ENCODE data around the gene ASCL2. TPM values are rescaled to one million over a fixed set of nuclear protein-coding genes. Genes with fewer than 3 reads are reported as not detected.

ASCL2 gene
- total and polyA plus RNA-seq, 7 experiments from 2014 or later: 0.32 to 2.1 (median 0.45) TPM; not detected in 3

- peaks cover 0 to 14% (median 10%) of the 10 kb centered on the region in 7 donors for H3K4me1 Mint-ChIP-seq
- Histone ChIP-seq H3K4me1 (ENCODE audit: control insufficient read depth in 2 of 2, insufficient read depth in 2 of 2, low read length in 2 of 2) (no peaks in the 10 kb centered on the region), H3K4me3 (ENCODE audit: low read length) (no peak overlapping the region), H3K9me3 (ENCODE audit: control insufficient read depth in 2 of 3, low read length in 3 of 3) (no peaks in the 10 kb centered on the region), H3K27ac (ENCODE audit: low read depth, low read length) (no peak overlapping the region), H3K36me3 (ENCODE audit: control insufficient read depth in 2 of 3, insufficient read depth in 3 of 3, low read length in 3 of 3) (peaks cover 0 to 5% (median 0%) of the 10 kb centered on the region in 3 experiments), H3K27me3 (ENCODE audit: control insufficient read depth in 2 of 2, insufficient read depth in 2 of 2, low read length in 2 of 2) (no peaks in the 10 kb centered on the region)
- intact Hi-C loops (cut with micrococcal nuclease): no loop called here
- peaks cover 0 to 11% (median 0%) of the 10 kb centered on the region in 5 donors for H3K36me3 Mint-ChIP-seq
- no peaks in the 10 kb centered on the region for H3K9me3 Mint-ChIP-seq
- no peak for DNase-seq
- CTCF ChIA-PET: interaction anchor here (0.6 to 2.7 kb wide), 2 partner anchors 11 to 561 kb away, joined by 3 to 9 read pairs; no protein-coding TSS in a partner anchor
- ATAC-seq: no peak
- H3K27ac Mint-ChIP-seq: peak overlapping the region in 1 of 9 donors; percentile 14
- H3K27me3 Mint-ChIP-seq: no peaks in the 10 kb centered on the region
- H3K4me3 Mint-ChIP-seq: no peak overlapping the region
- POLR2A ChIA-PET: interaction anchor here (0.6 to 1.1 kb wide), 3 partner anchors 15 to 1439 kb away, joined by 3 to 4 read pairs (median 3); partner anchors contain the start of genes C11orf21 and TSPAN32
Measured at GRCh38 chr11:2316169-2316962, 46.0 kb upstream of the ASCL2 start.

DNA sequence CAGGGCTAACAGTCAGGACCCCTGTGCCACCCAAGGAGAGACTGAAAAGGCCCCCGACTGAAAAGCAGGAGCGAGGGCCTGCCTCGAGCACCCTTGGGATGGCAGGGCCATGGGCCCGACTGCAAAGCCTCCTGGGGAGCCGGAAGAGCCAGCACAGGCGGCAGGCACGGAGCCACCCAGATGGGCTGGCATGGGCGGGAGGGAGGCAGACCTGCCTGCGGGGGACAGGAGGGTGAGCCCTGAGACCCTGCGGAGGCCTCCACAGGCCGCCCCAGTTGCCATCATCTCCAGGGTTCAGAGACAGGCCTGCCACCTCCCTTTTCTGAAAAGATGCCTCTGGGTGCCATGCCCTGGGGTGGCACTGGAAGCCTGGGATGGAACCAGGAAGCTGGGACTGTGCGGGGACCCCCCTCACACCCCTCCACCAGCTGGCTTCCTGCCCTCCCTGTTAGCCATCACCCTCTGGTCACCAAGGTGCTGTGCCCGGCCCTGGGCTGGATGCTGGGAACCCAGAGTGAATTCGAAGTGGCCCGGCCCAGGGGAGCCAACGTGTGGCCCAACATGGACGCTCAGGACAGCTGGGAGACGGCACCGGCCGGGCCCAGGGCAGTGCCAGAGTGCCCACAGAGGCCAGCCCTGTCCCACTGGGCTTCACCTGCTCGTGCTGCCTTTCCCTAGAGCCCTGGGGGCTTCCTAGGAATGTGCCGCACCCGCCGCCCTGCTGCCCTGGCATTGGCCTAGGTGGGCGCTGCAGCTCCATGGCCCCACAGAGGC lies 45.2 kb upstream of the ASCL2 start:
- POLR2A ChIA-PET: interaction anchor here (0.6 to 1.1 kb wide), 2 partner anchors 14 to 1440 kb away, joined by 3 to 4 read pairs; partner anchors contain the start of genes C11orf21 and TSPAN32

DNA sequence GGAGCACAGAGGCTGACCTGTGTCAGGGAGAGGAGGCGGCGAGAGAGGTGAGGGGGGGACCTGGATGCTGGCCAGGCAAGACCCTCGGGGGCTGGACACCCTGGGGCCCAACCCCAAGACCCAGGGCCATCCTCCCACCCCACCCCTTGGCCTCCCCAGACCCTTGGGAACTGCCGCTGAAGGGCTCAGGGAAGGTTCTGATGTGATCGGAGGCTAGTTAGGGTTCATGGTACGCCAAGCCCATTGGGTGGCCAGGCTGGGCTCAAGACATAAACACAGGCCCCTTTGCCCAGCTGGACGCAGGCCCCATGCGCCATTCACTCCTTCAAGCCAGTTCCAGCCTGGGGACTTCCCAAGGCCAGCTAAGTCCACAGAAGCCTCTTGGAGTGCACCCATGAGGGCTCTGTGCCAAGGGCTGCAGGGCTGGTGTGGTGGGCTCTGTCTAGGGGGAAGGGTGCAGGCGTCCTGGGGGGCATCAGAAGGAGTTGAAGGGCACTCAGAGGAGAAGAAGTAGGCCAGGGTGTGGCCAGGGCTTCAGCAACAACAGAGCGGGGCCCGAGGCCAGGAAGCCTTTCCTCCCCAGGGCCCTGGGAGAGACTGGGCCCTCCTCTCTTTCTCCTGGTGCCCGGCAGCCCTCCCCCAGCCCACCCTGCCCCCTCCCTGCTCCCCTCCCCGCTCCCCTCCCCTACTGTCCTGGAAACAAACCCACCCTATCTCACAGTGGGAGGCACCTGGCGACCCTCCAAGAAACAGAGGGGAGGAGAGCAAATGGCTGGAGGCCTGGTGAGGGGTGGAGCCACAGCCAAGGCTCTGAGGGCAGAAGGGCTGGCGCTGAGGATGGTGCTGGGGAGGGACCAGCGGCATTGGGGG lies 44.4 kb upstream of the ASCL2 start:
- Histone ChIP-seq H3K27ac (ENCODE audit: low read depth, low read length) (no peak overlapping the region), H3K36me3 (ENCODE audit: control insufficient read depth in 2 of 3, insufficient read depth in 3 of 3, low read length in 3 of 3) (peaks cover 0 to 5% (median 0%) of the 10 kb centered on the region in 3 experiments), H3K4me1 (ENCODE audit: control insufficient read depth in 2 of 2, insufficient read depth in 2 of 2, low read length in 2 of 2) (no peaks in the 10 kb centered on the region), H3K27me3 (ENCODE audit: control insufficient read depth in 2 of 2, insufficient read depth in 2 of 2, low read length in 2 of 2) (no peaks in the 10 kb centered on the region), H3K4me3 (ENCODE audit: low read length) (no peak overlapping the region), H3K9me3 (ENCODE audit: control insufficient read depth in 2 of 3, low read length in 3 of 3) (no peaks in the 10 kb centered on the region)
- peaks cover 0 to 14% (median 10%) of the 10 kb centered on the region in 7 donors for H3K4me1 Mint-ChIP-seq
- intact Hi-C loops (cut with micrococcal nuclease): no loop called here
- no peak for ATAC-seq
- no peaks in the 10 kb centered on the region for H3K9me3 Mint-ChIP-seq
- ChIA-PET POLR2A (interaction anchor here (1.1 to 1.3 kb wide), 2 partner anchors 12 to 13 kb away, joined by 3 to 6 read pairs; partner anchors contain the start of genes C11orf21 and TSPAN32), CTCF (no interaction called here)
- H3K36me3 Mint-ChIP-seq: peaks cover 0 to 11% (median 0%) of the 10 kb centered on the region in 5 donors
- H3K4me3 Mint-ChIP-seq: no peak overlapping the region
- no peak overlapping the region for H3K27ac Mint-ChIP-seq
- no peaks in the 10 kb centered on the region for H3K27me3 Mint-ChIP-seq
- no peak for DNase-seq

More for the DNA sequence above, 45.2 kb upstream of the ASCL2 start:
- no peaks in the 10 kb centered on the region for H3K9me3 Mint-ChIP-seq
- ATAC-seq (no peak), DNase-seq (no peak)
- H3K4me1 Mint-ChIP-seq: peaks cover 0 to 14% (median 10%) of the 10 kb centered on the region in 7 donors
- Histone ChIP-seq H3K4me3 (ENCODE audit: low read length) (no peak overlapping the region), H3K27me3 (ENCODE audit: control insufficient read depth in 2 of 2, insufficient read depth in 2 of 2, low read length in 2 of 2) (no peaks in the 10 kb centered on the region), H3K9me3 (ENCODE audit: control insufficient read depth in 2 of 3, low read length in 3 of 3) (no peaks in the 10 kb centered on the region), H3K4me1 (ENCODE audit: control insufficient read depth in 2 of 2, insufficient read depth in 2 of 2, low read length in 2 of 2) (no peaks in the 10 kb centered on the region), H3K27ac (ENCODE audit: low read depth, low read length) (no peak overlapping the region), H3K36me3 (ENCODE audit: control insufficient read depth in 2 of 3, insufficient read depth in 3 of 3, low read length in 3 of 3) (peaks cover 0 to 5% (median 0%) of the 10 kb centered on the region in 3 experiments)
- CTCF ChIA-PET: no interaction called here
- H3K27me3 Mint-ChIP-seq: no peaks in the 10 kb centered on the region
- no peak overlapping the region for H3K27ac Mint-ChIP-seq
- peaks cover 0 to 11% (median 0%) of the 10 kb centered on the region in 5 donors for H3K36me3 Mint-ChIP-seq
- intact Hi-C loops (cut with micrococcal nuclease): no loop called here
- H3K4me3 Mint-ChIP-seq: no peak overlapping the region

DNA sequence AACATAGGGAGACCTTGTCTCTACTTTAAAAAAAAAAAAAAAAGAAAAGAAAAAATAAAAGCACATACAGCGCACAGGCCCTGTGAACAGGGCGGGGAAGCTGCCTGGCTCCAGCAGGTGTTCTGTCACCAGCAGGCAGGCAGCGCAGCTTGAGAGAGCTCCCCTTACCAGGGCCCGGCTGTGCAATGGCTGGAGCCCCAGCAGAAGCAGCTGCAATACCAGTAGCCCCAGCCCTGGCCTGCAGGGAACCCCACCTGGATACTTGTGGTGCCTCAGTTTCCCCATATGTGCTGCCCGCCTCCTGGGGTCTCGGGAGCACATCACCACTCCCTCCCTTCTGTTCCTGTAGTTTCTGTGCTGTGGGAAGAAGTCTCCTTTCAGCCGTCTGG lies 43.7 kb upstream of the ASCL2 start:
- no peak overlapping the region for H3K4me3 ChIP-seq (ENCODE audit: low read length)
- H3K9me3 ChIP-seq (ENCODE audit: control insufficient read depth in 2 of 3, low read length in 3 of 3): no peaks in the 10 kb centered on the region
- intact Hi-C loops (cut with micrococcal nuclease): no loop called here
- DNase-seq (no peak), ATAC-seq (no peak)
- H3K27me3 Mint-ChIP-seq: no peaks in the 10 kb centered on the region
- H3K27me3 ChIP-seq (ENCODE audit: control insufficient read depth in 2 of 2, insufficient read depth in 2 of 2, low read length in 2 of 2): no peaks in the 10 kb centered on the region
- POLR2A ChIA-PET: interaction anchor here (1.1 to 1.3 kb wide), 2 partner anchors 12 kb away, joined by 3 to 6 read pairs; partner anchors contain the start of genes C11orf21 and TSPAN32
- no peaks in the 10 kb centered on the region for H3K4me1 ChIP-seq (ENCODE audit: control insufficient read depth in 2 of 2, insufficient read depth in 2 of 2, low read length in 2 of 2)
- H3K36me3 ChIP-seq (ENCODE audit: control insufficient read depth in 2 of 3, insufficient read depth in 3 of 3, low read length in 3 of 3): peaks cover 0 to 5% (median 0%) of the 10 kb centered on the region in 3 experiments
- no peaks in the 10 kb centered on the region for H3K9me3 Mint-ChIP-seq
- CTCF ChIA-PET: no interaction called here
- H3K4me3 Mint-ChIP-seq: no peak overlapping the region
- H3K36me3 Mint-ChIP-seq: peaks cover 0 to 11% (median 0%) of the 10 kb centered on the region in 5 donors
- peaks cover 0 to 14% (median 10%) of the 10 kb centered on the region in 7 donors for H3K4me1 Mint-ChIP-seq
- no peak overlapping the region for H3K27ac ChIP-seq (ENCODE audit: low read depth, low read length)
- no peak overlapping the region for H3K27ac Mint-ChIP-seq

DNA sequence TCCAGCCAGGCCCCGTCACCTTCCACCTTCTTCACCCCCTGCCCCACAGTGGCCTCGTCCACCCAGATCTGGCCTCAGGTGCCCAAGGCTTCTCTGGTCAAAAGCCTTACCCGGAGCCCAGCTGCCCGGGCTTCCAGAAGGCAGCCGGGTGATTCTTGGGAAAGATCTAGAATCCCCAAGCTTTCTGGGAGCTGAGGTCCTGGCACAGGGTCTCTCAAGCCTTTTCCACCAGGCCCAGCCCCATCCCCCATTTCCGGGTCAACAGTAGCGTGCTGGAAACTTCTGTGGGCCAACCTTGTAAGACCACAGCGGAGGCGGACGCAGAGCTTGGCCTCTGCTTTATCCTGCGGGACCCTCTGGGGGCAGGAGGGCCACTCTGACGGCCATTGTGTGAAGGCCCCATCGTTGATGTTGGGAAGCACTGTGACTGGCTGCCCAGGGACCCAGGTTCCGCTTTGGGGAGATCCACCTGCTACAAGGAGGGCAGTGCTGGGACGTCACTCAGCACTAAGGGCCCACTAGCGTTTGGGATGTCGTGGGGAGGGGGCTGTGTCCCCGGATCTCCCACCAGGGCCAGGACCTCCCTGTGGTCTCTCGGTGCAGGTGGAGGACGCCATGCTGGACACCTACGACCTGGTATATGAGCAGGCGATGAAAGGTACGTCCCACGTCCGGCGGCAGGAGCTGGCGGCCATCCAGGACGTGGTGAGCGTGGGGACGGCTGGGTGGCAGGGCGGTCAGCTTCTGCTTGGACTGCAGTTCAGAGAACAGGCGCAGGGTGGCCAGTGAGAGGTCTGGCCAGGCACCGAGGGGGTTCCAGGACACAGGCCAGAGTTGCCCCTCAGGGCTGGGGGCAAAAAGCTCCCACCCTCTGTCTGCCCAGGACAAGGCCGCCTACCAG lies 42.9 kb upstream of the ASCL2 start:
- H3K36me3 ChIP-seq (ENCODE audit: control insufficient read depth in 2 of 3, insufficient read depth in 3 of 3, low read length in 3 of 3): peaks cover 0 to 5% (median 0%) of the 10 kb centered on the region in 3 experiments
- CTCF ChIA-PET: no interaction called here
- H3K4me1 Mint-ChIP-seq: peaks cover 0 to 14% (median 10%) of the 10 kb centered on the region in 7 donors
- no peaks in the 10 kb centered on the region for H3K27me3 Mint-ChIP-seq
- no peaks in the 10 kb centered on the region for H3K4me1 ChIP-seq (ENCODE audit: control insufficient read depth in 2 of 2, insufficient read depth in 2 of 2, low read length in 2 of 2)
- H3K4me3 Mint-ChIP-seq: no peak overlapping the region
- H3K4me3 ChIP-seq (ENCODE audit: low read length): no peak overlapping the region
- peaks cover 0 to 9% (median 0%) of the 10 kb centered on the region in 5 donors for H3K36me3 Mint-ChIP-seq
- H3K27me3 ChIP-seq (ENCODE audit: control insufficient read depth in 2 of 2, insufficient read depth in 2 of 2, low read length in 2 of 2): no peaks in the 10 kb centered on the region
- intact Hi-C loops (cut with micrococcal nuclease): no loop called here
- peak overlapping the region in 1 of 9 donors; percentile 74 for H3K27ac Mint-ChIP-seq
- ATAC-seq: no peak
- POLR2A ChIA-PET: interaction anchor here (1.3 kb wide), 1 partner anchor 12 kb away, joined by 6 read pairs; the partner anchor contains the start of genes C11orf21 and TSPAN32
- H3K9me3 Mint-ChIP-seq: no peaks in the 10 kb centered on the region
- no peak overlapping the region for H3K27ac ChIP-seq (ENCODE audit: low read depth, low read length)
- H3K9me3 ChIP-seq (ENCODE audit: control insufficient read depth in 2 of 3, low read length in 3 of 3): no peaks in the 10 kb centered on the region
- no peak for DNase-seq
